T-helper 1 cell (primary cell): Measurements from ENCODE around the gene BCORL1.

Experiments used
- DNase-seq, 5 donors: peaks; one replicate each; pipeline ENCODE4 v3.0.0-alpha.2; 2012 to 2020

Gene BCORL1

DNA sequence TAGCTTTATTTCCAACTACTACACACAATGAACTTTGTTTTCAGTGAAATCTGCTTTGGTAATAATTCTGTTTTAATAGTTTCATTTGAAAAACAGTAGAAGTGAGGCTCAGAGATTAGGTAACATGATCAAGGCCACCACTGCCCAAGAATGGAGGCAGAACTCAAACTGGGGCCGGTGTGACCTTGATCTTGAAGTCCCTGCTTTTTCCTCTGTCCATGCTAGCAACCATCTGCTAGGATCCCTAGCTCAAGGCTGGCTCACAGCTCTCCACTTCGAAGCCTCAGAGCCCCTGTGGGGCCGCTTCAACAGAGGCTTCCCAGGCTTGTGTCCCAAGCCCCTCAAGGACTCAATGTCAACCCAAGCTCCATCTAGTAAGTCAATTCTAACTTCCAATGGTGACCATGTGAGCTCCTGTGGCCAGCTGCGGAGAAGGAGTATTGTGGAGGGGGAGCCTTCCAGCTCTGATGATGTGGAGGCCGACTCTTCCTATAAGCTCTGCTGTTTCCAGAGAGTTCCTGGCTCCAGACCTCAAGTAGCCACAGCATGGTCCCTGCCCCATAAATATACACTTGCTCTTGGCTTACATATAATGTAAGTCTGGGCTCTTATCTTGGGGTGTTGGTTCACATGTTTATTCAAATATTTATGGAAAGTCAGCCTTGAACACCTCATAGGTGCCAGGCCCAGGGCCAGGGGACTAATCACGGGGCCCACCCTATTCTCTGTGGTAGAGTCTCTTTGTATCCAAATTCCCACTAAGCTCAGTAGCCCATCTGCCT is 113.0 kb downstream of the BCORL1 start:
- DNase-seq: no peak

DNA sequence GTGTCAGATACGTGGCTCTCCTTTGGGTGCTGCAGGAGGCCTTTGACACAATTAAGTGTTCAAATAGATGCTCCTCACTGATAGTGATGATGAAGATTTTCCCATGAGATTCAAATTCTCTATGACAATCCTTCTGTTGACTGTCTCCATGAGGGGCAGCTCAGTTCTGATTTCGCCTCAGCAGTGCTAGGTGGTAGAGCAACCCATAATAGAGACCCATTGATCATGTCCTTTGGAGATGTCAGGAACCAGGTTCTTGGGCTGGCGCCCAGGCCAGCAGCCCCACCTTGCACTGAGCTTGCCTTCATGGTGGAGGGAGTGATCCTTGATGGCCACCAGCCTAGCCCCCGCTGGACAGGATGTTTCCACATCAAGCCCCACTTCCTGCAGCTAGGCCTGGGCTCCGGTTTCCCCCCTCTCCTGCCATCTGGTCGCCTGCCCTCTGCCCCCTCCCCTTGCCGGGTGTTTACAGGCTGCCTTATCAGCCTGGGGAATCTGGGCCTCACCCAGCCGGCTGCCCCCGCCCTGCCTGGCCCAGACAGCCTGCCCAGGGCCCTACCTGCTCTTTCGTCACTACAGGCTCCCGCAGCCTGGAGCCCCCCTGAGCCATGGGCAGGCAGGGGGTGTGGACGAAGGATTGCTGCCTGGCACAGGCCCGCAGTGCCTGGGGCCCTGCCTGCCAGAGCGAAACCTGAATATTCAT is 115.2 kb downstream of the BCORL1 start:
- peak in 3 of 5 donors; percentile 21 to 48 (median 46) for DNase-seq

DNA sequence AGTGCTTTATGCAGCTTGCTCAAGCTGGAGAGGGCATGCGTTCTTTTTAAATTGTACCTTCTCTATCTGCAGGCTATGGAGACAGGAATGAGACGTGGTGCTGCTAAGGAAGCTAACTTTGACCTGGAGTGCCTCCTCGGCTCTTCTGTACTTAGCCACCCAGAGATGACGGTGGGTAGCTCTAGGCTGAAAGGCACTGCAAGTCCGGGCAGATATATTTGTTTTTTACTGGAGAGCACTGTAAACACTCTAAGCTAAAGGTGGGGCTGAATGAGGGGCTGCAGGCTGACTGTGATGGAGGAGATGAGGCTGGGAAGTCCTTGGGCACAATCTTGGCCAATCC is 115.7 kb downstream of the BCORL1 start:
- DNase-seq: no peak

DNA sequence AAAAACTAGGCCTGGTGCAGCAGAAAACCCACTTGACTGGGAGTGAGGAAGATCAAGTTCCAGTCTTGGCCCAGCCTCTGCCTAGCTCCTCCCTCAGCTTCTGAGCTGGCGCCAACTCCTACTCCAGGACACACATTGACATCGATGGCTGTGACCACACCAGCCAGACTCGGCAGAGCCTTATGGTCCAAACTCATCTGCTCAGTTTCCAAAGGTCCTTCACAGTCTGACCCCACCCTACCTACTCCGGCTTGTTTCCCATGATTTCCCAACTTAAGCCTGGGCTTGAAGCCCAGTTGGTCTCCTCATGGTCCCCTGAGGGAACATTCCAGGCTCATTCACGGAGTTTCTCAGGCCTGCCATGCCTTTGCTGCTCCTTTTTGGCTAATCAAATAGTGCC is 117.7 kb downstream of the BCORL1 start:
- no peak for DNase-seq

DNA sequence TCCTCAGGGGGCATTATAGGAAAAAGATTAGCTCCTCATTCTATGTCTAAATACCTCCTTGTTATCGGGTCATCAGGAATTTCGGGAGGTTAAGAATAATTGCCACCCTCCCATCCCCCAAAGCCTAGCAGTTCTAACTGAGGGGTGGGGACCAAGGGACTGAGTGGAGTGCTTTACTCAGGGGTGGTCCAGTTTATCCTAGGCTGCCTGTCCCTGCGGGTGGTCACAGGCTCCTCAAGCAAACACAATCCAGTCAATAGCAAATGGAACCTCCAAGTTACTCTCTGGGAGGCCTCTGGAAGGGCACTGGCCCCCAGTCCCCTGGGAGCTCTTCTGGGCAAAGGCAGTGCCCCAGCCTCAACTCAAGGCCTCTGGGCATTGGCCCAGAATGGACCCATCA is 121.2 kb downstream of the BCORL1 start:
- DNase-seq: no peak

DNA sequence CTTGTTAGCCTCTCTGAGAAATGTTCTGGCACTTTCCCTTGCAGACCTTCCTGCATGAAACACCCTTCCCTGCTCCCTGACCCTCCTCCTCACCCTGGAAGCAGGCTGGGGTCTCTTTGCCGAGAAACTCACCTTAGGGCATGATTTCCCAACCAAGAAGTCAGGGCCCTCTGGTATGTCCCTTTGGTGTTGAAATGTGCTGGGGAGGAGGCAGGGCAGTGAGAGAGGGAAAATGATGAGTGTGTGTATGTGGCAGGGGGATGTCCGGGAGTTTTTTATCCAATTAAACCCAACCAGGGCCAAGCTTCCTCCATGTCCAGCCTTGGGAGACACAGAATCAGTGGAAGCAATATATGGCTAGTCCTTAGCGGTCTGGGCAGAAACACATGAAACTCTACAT is 122.8 kb downstream of the BCORL1 start:
- DNase-seq: no peak

DNA sequence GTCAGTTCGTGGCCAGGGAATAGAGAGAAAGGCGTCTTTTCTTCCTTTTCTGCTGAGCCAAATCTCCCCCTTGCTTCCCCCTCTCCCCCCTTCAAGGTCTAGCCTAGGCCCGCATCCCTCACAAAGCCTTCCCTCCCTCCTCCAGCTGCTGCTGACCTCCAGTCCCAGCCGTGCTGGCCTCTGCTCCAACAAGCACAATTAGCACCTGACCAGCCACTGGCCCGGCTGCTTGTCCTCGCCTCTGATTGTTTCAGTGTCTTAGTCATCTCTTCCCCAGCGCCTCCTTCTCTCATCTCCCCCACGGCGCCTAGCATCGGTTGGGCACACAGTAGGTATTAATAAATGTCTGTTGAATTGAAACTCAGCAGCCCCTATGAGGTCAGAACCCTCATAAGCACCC is 123.6 kb downstream of the BCORL1 start:
- DNase-seq: no peak
